UCSD-AML1 (cell line): ENCODE data around the gene KCNJ10.

ENCODE experiments used
- DNase-seq: peaks from one replicate; lab custom pipeline; 2025; ENCODE audit not compliant: unreplicated experiment; lab: John Stamatoyannopoulos, UW

Gene KCNJ10

DNA sequence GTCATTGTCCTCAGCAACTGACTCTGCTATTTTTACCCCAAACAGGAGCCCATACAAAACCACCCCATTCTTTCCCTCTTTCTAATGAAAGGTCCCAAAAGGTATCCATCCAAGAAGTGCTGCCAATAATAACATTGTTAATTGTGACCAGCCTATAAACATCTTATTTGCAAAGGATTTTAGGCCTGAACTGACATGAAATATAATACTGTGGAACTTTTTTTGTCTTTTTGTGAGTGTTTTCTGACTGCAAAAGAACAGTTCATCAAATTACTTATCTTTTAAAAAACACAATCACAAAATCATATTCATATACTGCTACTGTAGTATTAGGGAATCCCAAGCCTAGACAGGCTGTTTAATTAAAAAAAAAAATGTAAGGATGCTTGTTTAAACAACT, 41.5 kb downstream of the KCNJ10 start:
- DNase-seq, result no peak

DNA sequence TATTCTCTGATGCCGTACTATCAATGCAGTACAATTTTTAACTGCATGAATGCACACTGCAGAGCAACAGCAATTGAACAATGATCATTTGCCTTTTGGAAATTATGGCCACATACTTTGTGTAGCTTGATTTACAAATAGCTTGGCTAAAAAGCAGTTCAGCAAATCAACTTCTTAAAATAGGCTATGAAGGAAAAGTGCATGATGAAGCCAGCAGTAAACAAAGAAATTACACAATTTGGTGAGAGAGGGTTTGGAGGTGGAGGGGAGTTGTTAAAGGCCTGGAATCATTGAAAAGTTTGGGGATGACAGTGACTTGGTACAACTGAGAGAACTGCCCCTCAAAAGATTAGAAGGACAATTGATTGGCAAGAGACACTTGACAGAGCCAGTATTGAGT, 44.6 kb downstream of the KCNJ10 start:
- no peak for DNase-seq

DNA sequence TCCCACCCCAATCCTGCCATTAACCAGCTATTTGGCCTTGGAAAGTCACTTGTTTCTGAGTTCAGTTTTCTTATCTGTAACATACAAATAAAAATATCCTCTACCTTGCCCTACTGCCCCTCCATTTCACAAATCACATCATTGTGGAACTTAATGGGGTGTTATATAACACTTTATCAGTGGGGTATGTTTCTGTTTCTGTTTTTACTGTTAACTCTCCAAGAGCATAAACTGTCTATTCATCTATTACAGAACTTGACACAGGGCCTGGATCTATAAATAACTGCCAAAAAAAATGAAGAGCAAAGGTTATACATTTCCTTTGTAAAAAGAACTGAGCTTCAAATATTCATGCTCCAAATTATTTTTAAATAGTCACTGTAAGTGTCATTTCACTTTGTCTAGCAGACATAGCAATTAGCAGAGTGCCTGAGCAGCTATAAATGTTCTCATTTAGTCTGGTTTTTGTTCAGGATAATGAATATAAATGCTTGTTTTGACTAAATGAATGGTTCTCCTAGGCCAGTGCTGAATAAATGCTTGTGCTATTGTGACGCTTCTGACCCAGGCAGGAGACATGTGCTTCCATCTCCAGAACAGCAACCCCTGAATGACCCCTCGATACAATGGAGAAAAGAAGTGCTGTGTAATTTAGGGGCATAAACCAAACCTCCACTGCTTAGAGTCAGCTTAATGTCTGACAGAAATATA, 45.6 kb downstream of the KCNJ10 start:
- DNase-seq, result no peak

DNA sequence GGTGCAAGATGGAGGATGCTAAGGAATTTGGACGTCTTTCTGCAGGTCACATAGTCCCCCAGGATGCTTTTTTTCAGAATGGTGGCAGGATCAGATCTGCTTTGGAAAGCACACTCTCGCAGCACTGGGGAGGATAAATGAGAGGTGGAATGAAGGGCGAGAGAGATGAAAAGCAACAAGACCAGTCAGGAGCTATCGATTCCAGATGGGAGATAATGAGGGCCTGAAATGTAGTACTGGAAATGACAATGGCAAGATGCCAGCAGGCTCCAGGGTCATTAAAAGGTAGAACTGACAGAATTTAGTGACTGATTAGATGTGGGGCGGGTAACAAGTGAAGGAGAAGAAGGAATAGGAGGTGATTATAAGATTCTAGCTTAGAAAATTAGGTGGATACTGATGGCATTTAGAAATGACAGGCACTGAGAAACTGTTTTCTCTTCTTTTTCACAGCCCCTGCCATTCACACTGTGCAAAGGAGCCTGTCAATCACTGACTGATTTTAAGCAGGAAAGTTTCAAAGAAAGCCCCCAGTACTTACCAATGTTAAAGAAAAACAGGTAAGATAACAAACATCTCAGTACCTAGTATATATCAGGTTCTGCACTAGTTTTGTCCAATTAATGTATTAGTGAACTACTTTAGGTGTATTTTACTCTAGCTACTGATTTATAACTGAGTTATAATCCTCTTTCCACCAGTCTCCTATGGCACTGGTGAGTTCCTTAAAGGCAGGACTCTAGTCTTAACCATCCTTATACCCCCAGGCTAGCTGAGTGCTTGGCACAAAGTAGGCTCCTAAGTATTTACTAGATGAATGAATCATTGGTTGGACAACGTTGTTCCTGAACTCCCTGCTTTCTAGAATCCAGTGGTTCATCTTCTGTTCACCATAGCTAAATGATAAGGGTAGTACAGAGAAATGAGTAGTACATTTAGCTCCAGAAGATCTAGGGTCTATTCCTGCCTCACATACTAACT, 47.3 kb downstream of the KCNJ10 start:
- no peak for DNase-seq

DNA sequence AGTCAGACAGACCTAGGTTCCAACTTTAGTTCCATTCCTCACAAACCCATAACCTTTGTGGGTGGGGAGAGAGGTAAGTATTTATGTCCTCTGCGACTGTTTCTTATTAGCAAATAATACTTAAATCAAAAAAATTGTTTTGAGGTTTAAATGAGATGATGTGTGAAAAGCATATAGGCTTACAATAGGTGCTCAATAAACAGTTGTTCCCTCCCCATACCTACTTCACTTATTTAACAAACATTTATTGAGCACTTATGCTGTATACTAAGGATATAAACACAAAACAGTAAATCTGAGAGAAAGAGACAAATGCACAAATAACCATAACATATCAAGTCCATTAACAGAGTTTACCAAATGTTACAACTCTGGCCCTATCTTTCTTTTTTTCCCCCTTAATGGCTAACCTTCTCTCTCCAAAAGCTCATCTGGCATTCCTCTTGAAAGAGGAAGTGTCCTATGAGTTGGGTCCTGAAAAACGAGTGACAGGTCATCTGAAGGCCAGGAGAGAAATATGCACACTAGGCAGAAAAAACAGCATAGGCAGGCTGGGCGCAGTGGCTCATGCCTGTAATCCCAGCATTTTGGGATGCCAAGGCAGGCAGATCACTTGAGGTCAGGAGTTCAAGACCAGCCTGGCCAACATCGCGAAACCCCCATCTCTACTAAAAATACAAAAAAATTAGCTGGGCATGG, 48.4 kb downstream of the KCNJ10 start:
- DNase-seq, result no peak

DNA sequence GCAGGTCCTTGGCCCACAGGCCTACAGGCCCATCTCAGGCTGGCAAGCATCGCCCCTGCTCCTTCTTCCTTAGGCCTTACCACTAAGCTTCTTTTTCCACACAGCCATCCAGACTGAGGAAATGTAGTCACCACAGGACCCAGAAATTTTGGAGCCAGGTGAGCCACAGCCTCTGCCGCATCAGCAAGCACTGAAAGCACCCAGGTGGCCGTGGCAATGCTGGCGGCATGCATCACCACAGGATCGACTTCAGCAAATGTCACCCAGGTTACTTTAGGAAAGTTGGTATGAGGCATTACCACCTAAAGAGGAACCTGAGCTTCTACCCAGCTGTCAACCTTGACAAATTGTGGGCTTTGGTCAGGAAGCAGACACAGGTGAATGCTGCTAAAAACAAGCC, 49.8 kb downstream of the KCNJ10 start:
- DNase-seq, result no peak

DNA sequence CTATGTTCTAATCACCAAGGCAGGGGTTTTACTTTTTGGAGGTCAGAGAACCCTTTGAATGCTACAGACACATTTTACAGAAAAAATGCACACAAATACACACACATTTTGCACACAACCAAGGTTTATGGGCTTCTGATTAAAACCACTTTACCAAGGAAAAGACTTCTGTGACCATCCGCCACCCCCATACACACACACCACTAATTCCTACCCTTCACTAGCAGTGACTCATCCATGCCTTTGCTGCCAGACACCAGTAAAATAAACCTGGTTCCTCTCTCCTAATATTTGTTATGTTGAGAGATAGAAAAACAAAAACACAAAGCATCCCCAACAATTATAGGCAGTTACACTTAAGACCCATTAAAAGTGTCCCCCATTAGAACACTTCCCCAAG, 51.1 kb downstream of the KCNJ10 start:
- DNase-seq, result no peak

DNA sequence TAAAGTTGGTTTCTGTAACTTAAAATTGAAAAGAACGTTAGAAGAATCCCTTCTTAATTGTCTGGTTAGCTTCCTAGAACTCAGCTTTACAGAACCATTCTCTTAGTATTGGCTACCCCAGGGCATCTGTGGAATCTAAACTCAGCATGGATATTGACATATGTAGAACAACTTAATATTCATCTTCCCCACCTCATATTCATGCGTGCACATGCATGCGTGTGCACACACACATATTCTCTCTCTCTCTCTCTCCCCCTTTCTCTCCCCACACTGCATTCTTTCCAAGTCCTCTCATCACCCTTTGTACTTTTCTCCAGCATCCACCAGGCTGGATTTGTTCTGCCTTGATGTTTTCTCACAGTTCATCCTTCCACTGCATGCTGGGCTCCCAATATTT, 51.6 kb downstream of the KCNJ10 start:
- DNase-seq, result no peak

DNA sequence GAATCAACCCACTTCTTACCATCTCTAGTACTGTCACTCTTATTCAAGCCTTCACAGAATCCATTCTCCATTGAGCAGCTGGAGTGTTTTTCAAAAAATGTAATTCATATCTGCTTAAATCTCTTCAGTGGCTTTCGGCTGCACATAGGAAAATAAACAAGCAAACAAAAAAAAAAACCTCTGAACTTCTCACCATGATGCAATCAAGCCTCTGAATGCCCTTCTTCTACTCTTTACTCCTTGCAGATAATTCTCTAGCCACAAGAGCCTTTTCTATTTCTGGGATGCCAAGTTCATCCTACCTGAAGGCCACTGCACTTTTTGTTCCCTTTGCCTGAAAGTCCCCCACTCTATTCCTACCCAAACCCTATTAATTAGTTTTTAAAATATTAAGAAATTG, 52.4 kb downstream of the KCNJ10 start:
- no peak for DNase-seq

DNA sequence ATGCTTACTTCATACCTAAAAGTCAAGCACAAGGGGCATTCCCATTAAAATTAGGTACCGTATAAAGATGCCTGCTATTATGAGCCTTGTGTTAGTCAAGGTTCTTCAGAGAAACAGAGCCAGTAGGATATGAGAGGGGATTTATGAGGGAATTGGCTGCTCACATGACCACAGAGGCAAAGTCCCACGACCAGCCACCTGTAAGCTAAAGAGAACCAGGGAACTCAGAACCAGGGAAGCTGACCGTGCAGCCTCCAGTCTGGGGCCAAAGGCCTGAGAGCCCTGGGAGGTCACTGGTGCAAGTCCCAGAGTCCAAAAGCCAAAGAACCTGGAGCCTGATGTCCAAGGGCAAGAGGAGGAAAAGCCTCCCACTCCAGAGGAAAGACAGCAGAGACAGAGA, 58.2 kb downstream of the KCNJ10 start:
- DNase-seq, result no peak

DNA sequence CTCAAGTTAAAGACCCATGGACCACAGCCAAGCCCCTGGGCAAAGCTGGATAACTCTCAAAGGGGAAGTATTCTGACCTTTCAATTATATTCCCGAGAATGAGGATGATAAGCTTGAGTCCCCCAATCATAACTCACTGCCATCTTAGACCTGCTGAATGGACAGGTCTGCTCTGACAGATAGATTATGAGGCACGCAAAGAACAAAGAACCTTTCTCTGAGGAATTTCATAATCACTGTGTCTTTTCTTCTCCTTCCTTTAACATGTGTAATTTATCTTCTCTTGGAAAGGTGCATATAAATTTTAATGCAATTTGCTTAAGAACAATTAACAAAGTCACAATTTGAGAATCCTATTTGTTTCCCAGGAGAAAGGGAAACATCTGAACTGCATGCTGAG, 60.2 kb downstream of the KCNJ10 start:
- DNase-seq, result no peak

DNA sequence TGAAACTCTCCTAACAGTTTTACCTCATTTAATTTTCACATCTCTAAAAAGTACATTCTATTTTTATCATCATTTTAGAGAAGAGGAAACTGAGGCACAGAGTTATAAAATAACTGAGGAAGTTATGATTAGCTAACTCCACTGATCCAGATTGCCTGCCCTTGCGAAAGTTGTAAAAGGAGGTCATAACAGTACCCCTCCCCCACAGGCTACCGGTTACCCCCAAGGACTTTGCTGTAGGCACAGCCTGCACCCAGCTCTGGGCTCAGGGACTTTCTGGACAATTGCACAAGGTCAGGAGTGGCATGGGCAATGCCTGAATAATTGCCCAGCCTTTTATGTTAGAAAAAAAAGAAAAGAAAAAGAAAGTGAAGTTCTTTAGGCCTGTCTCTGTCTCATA, 60.9 kb downstream of the KCNJ10 start:
- no peak for DNase-seq

DNA sequence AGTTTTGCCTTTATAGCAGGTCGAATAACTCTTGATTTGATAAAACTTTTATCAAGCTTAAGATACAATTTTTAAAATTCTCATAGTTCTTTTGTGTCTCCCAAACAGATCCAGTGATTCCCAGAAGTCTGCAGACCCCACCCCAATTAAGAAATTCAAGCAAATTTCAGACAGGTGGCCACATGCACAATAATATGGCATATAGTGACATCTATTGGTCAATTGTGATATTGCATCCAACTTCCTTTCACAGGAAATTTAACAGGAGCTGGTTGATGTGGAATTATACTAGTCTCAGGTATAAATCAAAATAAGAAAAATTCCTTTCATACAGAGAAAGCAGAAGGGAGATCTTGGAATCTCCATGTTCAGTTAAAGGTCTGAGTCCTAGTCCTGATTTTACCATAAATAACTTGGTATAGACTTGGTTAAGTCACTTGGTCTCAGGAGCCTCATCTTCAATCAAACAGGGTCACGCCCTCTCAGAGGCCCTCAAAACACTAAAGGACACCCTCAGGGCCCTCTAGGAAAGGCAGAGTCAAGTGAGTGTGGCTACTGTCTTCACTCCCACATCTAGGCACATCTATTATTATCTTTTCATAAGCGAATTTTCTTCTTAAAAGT, 62.3 kb downstream of the KCNJ10 start:
- no peak for DNase-seq

DNA sequence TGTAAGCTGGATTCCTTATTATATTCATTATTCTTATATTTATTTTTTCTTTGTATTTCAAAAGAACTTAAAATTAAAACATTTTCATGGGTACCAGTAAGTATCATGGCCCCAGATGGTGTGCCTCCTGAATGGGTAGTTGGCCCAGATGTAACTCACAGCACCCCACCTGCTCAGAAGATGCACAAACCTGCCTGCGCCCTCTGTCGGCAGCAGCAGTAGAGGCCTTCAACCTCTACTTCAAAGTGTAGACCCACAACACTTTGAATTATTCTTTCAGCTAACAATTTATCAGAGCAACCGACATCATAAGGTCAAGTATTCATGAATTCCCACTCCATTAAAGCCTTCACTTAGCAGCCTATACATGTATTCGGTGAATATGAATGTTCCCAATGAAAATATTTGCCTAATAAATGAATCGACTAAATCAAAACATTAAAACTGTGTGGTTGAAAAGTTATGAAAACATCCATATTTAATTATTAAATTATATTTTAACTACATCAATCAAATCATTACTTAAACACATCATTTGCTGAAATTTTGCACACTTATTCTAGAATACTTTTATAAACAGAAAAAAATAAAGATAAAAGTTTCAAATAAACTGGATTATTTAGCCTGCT, 63.5 kb downstream of the KCNJ10 start:
- DNase-seq, result peak; percentile 60

DNA sequence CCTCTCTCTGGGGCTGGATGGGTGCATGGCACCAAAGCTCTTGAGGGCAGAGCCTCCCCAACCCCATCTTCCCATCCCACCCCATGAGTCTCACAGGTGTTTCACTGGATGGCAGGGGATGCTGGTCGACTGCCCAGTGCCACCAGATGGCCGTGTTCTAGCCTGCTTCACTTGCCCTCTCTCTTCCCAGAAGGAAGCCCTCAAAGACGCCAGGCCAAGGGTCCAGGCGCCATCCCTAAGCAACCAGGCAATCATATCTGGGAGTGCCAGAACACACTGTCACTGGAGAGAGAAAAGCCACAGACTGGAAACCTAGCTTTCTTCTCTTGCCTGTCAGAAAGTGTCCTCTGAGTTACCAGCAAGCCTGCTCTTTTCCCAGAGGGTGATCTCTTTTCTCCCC, 64.9 kb downstream of the KCNJ10 start:
- no peak for DNase-seq

DNA sequence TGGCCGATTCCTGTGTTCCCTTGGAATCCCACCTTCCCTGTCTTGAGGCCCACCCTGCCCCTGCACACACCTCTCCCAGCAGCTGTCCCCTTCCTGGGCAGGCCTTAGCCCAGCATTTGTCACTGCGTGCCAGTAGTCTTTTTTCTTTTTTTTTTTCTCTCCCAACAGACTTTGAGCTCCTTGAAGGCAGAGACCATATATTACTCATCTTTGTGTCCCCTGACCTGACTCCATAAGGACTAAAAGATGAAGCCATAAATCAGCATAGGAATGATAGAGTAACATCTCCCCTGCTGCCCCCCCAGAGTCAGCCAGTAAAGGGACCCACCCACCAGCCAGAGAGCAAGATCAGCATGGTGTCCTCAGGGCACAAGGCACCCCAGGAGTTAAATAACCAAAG, 65.5 kb downstream of the KCNJ10 start:
- no peak for DNase-seq

DNA sequence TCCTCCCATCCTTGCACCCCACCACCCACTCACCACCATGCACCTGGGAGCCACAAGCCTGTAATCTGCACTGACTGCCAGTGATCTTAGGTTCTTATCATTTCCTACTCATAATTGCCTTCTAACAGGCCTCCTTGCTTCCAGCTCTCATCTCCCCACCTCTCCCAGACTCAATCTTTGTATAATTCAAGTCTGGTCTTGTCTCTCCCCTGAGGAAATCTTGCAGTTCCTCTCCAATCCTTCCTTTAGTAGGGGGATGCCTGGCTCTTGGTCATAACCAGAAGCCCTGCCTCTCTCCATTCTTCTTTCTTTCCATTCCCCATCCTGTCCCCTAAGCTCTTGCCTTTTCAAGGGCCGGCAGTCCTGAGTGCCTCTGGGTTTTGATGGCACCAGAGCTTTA, 66.0 kb downstream of the KCNJ10 start:
- DNase-seq, result no peak

DNA sequence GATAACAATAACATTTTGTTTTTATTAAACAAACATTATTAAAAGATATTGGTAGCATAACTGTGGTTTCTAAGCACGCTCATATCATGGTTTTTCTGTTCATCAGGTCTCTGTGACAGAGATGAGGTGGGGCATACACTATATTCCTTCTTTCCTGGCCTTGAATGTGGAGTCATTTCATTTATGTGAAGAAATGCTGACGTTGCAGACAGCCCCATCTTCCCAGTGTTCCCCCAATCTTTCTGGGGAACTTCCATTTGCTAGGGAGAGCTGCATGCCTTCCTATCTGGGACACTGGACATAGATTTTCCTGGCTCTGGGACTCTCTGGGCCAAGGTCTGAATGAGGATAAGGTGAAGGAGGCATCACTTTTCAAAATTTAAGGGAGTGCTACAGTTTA, 68.5 kb downstream of the KCNJ10 start:
- no peak for DNase-seq

DNA sequence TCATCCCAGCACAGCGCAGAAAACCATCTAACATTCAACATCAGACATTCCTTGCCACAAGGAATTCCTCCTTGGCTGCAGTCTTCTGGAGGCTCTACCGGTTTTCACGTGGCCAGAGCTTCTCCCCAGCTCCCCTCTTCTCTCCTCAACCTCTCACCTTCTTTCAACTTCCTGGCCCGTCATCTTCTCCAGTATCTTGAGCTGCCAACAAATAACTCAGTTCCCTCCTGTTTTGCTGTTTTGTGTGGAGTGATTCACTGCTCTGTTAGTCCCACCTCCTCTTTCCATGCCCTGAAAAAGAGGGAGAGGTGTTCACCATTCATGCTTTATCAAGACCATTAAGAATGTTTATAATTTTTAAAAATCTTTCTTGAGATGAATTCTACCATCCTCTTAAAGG, 70.8 kb downstream of the KCNJ10 start:
- no peak for DNase-seq

DNA sequence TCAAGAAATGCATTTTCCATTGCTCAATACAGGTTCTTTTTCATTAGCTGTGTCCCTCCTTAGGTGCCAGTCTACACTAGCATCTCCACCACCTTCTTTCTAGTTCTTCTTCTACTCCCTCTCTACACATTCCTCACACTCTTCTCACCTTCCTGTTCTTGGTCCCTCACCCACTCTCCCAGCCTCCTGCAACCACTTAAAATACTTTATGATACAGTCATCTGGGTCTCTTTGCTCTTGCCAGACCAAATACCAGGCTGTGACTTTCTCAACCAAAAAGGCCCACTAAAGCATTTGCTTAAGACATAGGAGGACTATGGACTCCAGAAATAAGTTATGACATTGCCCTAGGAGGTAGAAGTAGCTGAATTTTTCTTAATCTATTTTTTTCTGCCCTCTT, 73.3 kb downstream of the KCNJ10 start:
- DNase-seq, result no peak

DNA sequence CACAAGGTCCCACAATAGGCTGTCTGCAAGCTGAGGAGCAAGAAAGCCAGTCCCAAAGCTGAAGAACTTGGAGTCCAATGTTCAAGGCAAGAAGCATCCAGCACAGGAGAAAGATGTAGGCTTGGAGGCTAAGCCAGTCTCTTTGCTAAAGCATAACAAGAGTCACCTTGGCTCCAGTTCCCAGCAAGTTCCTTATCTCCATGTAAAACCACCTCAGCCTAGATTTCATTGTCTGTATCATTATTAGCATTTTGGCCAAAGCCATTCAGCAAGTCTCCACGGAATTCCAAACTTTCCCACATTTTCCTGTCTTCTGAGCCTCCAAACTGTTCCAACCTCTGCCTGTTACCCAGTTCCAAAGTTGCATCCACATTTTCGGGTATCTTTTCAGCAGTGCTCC, 75.1 kb downstream of the KCNJ10 start:
- no peak for DNase-seq
